Stimulated activated CD8-positive, alpha-beta memory T cell treated with anti-CD3 and anti-CD28 coated beads, Interleukin-7, amount 100 ng/mL, for 24 hours (primary cell): Measurements from ENCODE around the gene SCUBE2.
"Not testable (repeated sequence)": the region's sequence is repeated elsewhere in the genome, so short reads cannot be mapped to it uniquely, and the experiment has no call there.

Experiments used
- DNase-seq: peaks from one replicate; pipeline ENCODE4 v3.0.0-alpha.2; 2020; ENCODE audit warnings: low read depth

Gene SCUBE2

DNA sequence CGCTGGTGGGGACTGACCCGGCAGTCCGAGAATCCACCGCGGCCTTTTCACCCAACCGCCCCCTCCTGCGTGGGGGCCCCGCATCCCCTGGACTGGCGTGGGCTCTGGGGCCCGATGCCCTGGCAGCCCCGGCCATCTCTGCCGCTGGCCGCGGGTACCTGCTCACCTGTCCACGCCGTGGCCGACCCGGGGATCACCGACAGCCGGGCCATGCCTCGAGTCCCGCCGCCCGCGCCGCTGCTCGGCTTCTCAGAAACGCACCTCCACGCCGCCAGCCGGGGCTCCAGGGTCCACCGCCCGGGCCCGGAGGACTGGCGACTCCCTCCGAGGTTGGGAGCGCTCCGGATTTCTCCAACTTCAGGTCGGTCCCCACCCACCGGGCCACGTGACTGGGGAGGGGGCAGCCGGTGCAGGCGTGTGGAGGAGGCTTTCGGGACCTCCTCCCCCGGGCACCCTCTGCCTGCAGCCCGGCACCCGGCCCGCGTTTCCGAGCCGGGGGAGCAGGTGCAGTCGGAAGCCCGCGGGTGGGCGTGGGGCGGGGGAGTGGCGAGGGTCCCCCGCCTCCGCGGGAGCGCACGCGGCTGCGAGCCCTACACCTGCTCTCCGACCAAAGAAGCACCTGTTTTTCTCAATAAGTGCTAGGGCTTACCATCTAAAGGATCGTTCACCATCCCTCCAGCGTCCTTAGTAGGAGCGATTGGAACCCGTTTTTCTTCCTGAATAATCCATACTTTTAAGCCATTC lies 87.0 kb downstream of the SCUBE2 start:
- no peak for DNase-seq

DNA sequence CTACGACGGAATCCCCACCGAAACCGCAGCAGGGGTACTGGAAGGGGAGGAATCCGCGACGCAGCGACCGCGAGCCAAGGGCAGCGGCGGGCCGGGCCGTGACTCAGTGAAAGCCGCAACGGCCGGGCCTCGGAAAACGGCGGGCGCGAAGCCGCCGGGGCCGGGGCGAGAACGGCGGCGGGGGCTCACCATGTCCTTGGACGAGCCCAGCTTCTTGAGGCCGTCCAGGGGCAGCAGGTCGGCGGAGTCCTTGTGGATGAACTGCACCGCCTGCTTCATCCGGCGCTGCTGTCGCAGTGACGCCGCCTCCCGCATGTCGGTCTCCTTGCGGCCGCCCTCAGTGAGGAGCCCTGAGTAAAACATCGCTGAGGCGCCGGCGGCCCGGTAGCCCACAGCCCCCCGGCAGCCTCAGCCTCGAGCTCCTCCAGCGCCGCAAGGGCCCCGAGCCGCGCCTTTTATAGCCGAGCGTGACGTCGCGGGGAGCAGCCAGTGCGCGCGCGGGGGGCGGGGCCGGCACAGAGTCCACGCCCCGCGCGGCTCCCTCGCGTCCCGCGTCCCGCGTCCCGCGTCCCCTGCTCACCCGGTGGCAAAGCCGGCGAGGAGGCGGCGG lies 87.7 kb downstream of the SCUBE2 start, which contains the start of gene NRIP3:
NRIP3 (minus strand) TSS at position 429 of the 610 bp plus-strand sequence; CDS start at position 363, 66 bp downstream.
- DNase-seq = peak; percentile 35

DNA sequence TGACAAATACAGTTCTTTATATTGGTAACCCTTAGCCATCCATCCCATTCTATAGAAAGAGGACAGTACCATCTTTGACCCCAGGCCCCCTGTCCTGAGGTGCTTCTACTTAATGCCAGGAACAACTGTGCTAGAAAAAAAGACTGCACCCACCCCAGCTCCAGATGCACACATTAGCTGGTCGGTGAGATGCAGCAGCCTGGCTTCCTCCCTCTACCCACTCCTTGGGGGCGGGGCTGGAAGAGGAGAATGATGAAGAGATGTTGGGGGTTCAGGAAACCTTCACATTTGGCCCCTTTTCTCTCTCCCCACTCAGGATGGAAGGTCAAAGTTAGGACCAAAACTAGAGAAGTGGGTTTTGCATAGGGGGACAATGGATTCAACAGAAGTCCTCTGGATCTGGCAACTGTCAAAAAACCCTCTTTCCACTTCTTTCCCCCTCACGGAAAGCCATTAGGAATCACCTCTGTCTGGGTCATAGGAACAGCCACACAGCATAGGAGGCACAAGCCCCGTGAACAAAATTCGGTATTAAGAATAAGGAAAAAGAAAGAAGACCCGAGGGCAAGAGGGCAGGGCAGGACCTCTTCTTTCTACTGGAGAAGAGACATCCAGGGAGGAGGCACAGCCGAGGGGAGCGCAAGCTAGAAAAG lies 88.4 kb downstream of the SCUBE2 start:
- DNase-seq = no peak

DNA sequence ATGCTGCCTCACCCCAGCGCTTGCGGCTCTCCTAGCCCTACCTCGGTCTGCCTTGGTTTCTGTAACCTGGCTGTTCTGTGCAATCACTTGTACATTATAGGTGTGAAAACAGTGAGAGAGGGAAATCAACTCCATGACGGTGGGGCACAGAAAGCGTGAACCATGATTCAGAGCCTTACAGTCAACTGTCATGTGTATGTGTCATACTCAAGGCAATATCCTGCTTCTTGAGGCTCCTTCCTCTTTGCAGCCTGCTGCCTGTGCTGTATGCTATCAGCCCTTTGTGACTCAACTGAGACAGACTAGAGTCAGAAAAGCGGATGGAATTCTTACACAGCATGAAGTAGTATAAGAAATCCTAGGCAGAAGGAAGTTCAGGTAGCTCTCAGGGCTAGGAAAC lies 89.7 kb downstream of the SCUBE2 start:
- no peak for DNase-seq

DNA sequence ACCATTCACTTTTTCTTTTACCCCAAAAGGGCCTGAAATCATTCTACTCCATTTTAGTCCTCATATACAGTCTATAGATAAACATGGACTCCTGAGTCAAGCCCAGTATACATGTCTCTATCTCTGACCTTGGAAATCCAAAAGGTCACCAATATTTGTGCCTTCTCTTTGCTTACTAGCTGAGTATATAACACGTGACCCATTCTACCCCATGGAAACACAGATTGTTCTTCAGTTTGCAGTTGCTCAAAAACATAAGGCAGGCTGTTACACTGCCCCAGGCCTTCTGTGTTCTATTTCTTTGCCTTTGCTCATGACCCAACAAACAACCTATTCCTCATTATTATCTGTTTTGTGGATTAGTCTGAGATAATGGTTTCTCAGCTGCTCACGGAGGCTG lies 93.4 kb downstream of the SCUBE2 start:
- no peak for DNase-seq

DNA sequence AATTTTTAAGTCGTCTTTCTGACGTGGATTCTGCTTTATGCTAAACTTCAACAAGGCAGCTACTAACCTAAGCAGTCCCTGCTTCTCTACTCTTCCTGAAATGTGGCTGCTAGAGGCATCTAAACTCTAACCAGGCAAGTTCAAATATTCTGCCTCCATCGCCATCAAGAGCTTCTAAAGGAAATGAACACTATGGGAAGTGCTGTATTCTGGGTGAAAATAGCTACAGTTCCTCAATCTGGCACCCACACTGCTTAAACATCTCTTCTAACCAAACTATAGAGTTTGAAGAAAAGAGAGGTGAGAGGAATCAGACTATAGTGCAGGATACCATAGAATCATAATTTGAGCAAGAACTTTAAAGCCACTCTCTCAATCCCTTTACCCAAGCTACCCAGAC lies 93.9 kb downstream of the SCUBE2 start:
- DNase-seq = no peak

DNA sequence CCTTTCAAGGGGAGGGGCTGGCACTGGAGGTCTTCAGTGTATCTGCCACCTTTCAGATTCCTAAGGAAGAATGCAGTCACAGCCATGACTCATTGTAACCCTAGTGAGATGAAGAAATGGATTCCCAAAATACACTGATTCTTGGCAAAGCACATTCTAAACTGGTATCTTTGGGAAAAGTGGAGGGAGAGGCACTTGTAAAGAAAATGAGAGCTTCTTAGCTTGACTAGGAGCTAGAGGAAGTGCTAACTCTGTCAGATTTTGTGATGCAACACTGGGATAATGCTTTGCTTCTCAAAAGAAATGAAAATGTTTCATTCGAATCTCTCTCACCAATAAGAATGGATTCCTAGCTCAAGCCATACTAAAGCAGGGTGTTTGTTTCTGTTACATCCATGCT lies 101.9 kb downstream of the SCUBE2 start:
- DNase-seq = no peak

DNA sequence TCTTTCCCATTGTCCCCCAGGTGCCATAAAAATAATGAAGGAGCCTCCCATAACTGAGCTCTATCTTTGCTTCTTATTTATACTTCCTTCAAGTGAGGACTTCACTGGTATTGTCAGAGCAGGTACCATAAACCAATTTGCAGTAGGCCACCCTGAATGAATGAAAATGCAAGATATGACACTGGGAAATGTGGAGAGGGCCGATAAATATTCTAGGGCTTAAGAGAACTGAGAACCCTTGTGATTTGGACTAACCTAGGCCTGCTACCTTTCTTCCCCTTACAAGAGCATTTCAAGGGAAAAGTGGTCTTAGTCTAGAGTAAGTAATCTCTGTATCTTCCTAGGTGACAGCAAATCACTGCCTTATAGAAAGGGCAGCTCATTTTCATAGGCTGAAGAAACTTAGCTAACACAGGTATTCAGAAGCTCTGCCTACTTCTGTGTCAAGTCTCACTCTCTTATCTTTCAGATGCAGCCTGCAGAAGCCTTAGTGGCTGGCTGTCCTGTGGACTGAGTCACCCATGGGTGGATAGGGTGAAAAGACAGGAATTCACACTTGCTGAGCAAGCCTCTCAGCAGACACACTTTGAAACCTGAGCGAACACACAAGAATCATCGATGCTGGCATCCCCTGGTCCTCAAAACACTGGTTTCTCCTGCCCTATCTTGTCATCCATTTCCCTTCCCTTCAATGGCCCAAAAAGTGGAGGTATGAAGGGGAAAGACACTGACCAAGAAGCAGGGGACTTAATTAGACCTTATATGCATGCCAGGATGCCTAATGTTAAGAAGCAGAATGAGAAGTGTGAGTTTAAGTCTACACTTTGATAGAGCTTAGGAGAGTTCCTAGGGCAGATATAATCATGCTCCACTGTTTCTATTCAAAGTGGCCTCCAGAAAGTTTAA lies 102.8 kb downstream of the SCUBE2 start:
- DNase-seq = no peak

DNA sequence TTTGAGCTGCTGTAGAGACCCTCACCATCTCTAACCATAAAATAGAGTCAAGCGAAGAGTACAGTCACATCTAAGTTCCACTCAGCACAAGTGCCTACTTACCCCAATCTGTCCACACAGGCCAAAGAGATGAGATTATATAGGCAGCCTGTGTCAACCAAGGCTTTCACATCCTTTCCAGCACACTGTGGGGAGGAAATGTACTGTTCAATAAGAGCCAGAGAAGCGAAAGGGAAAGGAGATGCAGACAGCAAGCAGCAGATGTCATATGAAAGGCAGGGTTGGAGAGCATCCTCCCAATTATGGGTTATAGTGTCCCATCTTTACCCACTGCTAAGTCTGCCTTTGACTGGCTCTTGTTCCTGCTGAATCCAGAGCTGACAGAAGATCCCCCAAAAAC lies 104.0 kb downstream of the SCUBE2 start:
- no peak for DNase-seq

DNA sequence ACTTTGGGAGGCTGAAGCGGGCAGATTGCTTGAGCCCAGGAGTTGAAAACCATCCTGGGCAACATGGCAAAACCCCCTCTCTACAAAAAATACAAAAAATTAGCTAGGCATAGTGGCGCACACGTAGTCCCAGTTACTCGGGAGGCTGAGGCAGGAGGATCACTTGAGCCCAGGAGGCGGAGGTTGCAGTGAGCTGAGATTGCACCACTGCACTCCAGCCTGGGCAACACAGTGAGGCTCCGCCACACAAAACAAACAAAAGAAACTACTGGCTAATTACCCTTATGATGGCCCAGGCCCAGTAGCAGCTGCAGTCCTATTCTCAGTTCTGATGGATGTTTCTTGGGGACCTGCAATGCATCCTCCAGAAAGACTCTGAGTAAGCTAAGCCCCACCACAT lies 104.6 kb downstream of the SCUBE2 start:
- not testable (repeated sequence) for DNase-seq

DNA sequence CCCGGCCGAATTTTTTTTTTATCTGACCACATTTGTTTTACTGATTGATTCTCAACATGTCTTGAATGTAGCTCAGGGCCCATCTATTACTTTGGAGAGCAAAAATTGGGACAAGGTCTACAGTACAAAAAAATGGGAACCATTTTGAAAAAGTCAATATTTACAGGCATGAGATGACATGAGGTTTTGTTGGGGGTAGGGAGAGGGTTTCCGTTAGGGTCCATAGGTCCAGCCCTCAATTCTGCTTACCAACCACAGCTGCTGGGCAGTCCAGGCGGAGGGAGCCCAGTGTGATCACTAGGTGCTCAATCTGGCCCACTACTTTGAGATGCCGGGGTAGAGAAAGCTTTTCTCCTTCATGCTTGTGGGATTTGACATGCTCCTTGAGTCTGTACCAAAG lies 105.9 kb downstream of the SCUBE2 start:
- no peak for DNase-seq

DNA sequence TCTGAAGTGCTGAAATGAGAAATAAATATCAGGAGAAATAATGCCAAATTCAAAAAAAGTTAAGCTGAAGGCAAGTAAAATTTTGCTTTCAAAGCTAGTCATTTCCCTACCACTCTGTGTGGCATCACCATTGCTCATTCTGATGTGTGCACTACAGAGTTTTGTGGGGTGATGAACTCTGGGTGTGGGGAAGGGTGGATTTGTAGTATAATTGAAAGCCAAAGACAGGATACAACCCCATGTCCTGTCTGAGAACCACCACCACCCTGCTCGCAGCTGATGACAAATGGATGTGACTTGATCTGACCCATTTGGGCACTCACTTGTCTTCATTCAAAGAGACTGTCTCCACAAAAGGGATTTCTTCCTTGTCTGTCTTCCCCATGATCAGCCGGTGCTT lies 107.8 kb downstream of the SCUBE2 start:
- DNase-seq = no peak

DNA sequence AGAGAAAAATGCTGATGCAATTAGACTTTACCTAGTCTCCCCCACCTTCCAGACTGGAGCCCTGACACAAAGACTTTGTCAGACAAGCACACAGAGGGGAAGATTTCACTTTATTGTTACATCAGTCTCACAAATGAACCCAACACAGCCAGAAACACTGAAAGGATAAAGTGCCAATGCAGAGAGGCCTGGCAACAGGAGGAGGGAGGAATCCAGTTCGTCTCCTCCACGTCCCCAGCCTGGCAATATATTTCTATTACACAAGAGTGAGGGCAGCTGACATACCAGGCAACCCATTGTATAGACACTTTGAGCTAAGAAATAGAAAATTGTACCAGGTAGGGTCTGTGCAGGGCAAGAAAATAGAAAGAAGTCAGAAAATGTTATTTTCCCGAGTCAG lies 110.9 kb downstream of the SCUBE2 start:
- no peak for DNase-seq

DNA sequence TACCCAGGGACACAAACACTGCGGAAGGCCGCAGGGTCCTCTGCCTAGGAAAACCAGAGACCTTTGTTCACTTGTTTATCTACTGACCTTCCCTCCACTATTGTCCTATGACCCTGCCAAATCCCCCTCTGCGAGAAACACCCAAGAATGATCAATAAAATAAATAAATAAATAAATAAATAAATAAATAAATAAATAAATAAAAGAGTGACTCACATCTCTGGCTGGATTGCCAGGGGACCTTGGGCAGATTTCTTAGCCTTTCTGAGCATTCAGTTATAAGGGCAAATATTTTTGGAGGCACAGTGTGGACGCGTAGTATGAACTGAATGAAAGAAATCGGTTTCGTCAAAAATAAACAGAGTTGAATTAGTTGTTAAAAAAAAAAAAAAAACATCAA lies 112.0 kb downstream of the SCUBE2 start:
- not testable (repeated sequence) for DNase-seq

DNA sequence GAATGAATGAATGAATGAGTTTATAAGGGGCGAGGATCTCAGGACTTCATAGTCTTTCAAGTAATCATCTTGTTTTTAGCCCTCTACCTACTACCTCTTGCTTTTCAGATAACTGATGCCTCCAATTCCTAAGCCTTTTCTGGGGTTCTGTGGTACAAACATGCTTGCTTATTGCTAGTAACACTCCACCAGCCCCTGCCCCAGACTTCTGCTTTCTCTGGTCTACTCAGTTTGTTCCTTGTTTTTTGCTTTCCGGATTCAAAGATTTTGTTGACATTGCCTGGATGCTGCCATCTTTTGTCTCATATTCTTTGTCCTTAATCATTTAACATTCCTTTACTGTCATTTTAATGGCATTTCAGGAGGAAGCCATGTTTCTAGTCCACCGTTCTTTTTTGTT lies 118.3 kb downstream of the SCUBE2 start:
- DNase-seq = no peak

DNA sequence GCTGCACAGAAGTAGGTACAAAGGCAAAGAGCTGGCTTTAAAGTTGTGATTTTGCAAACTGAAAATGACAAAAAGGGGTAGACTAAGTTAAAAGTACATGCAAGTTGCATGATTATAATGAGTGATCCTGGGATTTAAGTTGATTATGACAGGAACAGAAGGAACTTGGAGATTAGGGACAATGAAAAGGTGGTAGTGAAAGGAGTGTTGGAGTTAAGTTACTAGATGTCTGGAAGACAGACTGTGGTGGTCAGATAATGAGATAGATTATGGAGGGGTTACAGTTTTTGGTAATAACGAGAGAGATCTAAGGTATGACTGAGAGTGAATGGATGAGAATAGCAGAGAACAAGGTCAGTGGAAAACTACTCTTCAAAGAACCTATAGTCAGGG lies 119.5 kb downstream of the SCUBE2 start:
- DNase-seq = no peak

DNA sequence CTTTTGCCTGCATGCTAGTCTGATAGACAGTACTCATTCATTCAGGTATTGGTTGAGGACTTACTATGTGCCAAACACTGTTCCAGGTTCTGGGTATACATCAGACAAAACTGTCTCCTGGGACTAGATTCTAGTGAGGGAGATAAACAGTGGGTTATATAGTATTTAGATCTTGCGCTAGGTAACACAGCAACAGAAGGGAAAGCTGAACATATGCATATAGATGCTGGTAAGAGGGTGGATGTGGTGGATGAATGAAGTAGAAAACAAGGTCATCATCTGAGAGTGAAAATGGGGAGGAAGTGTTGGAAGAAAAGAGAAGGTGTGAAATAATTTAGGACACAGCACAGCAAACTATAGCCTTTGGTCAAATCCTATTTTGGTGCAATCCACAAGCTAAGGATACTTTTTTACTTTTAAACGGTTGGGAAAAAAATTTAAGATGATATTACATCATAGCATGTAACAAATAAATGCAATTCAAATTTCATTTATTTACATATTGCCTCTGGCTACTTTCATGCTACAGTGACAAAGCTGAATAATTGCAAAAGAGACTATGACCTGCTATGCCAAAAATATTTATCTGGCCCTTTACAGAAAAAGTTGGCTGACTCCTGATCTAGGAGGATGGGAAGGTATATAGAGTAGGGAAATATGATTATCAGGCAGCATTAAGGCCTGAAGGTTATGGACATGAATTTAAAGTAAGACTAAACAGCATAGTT lies 120.0 kb downstream of the SCUBE2 start:
- DNase-seq = no peak
